ENCODE measurements around the gene AIDA. TPM values are rescaled to one million over a fixed set of nuclear protein-coding genes. Genes with fewer than 3 reads are reported as not detected.

Gene AIDA
- total and polyA plus RNA-seq, 2 experiments from 2014 or later, result 51.1 to 103 TPM

DNA sequence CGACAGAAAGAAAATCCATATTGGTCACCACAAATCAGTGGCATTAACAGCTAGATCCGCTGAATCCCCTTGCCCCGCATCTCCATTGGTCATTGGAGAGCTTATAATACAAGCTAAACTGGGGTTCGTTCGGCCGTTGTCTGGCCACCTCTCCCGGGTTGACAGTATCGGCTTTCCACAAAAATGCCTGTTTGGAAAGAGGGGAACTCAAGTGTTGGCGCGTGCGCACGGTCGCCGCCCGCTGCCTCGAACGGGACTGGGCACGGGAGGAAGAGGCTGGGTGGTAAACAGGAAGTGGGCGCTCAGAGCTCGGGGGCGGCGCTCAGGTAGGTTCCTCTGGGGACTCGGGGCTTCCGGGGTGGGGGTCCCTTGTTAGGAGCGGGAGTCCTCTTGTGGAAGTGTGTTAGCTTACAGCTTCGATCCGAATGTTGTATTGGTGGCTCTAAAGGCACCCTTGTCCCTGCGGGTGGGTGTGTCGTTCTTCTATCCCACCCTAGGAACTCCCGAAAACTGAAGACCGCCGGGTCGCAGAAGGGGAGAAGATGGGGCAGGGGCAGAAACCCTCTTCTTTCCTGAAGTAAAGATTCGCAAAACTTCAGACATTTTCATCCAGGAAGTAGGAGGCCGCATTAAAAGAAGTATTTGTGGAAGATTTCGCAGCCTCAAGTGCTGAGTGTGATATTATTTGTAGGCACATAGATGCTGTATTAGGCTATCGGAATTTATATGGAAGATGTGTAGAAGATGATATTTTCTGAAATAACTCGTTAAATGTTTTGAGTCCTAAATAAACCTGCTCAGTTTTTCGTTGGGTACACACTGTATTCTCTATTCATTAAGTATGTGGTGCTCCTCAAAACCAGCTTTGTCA is 1.0 kb upstream of the AIDA start:
- Mint-ChIP-seq H3K4me1 (peaks cover 18% of the 10 kb centered on the region), H3K4me3 (peak overlapping the region; percentile 93), H3K27me3 (ENCODE audit: insufficient read depth, low read depth, poor library complexity) (peaks cover 18% of the 10 kb centered on the region), H3K36me3 (ENCODE audit: low read depth) (peaks cover 8% of the 10 kb centered on the region), H3K9me3 (no peaks in the 10 kb centered on the region), H3K27ac (peak overlapping the region; percentile 99)
- 0 out of 2 replicates have a peak, but pooled peaks cover 8% of the 10 kb centered on the region for H3F3A ChIP-seq (replicated peaks; ENCODE audit: low read depth)
- peaks cover 45% of the 10 kb centered on the region for H3K79me2 ChIP-seq (replicated peaks; ENCODE audit: insufficient read depth)
- no peaks in the 10 kb centered on the region for H3K27me3 ChIP-seq (ENCODE audit: insufficient read depth)
- peak overlapping the region; percentile 98 for H3K27ac ChIP-seq (ENCODE audit: low read depth)
- H2AFZ ChIP-seq, result peak overlapping the region; percentile 100
- peaks cover 10% of the 10 kb centered on the region for H3K4me1 ChIP-seq (ENCODE audit: insufficient read depth)
- H3K9me2 ChIP-seq (ENCODE audit: insufficient read depth), result no peaks in the 10 kb centered on the region
- peak; percentile 84 for ATAC-seq
- H4K20me1 ChIP-seq (replicated peaks; ENCODE audit: insufficient read depth), result no peaks in the 10 kb centered on the region; the same call in 1 of the 2 replicates
- H3K4me3 ChIP-seq, result peak overlapping the region; percentile 99
- H3K36me3 ChIP-seq (ENCODE audit: insufficient read depth), result no peaks in the 10 kb centered on the region
- H3K4me2 ChIP-seq, result peak overlapping the region; percentile 96
- peak; percentile 97 for DNase-seq (ENCODE audit: low spot score)
- TF ChIP-seq, protein P1, sequence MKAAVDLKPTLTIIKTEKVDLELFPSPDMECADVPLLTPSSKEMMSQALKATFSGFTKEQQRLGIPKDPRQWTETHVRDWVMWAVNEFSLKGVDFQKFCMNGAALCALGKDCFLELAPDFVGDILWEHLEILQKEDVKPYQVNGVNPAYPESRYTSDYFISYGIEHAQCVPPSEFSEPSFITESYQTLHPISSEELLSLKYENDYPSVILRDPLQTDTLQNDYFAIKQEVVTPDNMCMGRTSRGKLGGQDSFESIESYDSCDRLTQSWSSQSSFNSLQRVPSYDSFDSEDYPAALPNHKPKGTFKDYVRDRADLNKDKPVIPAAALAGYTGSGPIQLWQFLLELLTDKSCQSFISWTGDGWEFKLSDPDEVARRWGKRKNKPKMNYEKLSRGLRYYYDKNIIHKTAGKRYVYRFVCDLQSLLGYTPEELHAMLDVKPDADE (IDR thresholded peaks at IDR 0.05), result peak; percentile 73
- peak; percentile 63; the same call in 1 of the 2 replicates for TF ChIP-seq NANOG (IDR thresholded peaks at IDR 0.05; ENCODE audit: borderline replicate concordance)
- no peak for TF ChIP-seq STAT1 (IDR thresholded peaks at IDR 0.05; ENCODE audit: unreplicated experiment)
- no peak for TF ChIP-seq ZNF331 (CRISPR knock-in tag; IDR thresholded peaks at IDR 0.05; ENCODE audit: low read depth)
- TF ChIP-seq EZH2phosphoT487 (IDR thresholded peaks at IDR 0.05; ENCODE audit: unreplicated experiment), result no peak
- TF ChIP-seq POLR2AphosphoS5 (IDR thresholded peaks at IDR 0.05; ENCODE audit: low read depth), result peak; percentile 71
- TF ChIP-seq, protein P2, sequence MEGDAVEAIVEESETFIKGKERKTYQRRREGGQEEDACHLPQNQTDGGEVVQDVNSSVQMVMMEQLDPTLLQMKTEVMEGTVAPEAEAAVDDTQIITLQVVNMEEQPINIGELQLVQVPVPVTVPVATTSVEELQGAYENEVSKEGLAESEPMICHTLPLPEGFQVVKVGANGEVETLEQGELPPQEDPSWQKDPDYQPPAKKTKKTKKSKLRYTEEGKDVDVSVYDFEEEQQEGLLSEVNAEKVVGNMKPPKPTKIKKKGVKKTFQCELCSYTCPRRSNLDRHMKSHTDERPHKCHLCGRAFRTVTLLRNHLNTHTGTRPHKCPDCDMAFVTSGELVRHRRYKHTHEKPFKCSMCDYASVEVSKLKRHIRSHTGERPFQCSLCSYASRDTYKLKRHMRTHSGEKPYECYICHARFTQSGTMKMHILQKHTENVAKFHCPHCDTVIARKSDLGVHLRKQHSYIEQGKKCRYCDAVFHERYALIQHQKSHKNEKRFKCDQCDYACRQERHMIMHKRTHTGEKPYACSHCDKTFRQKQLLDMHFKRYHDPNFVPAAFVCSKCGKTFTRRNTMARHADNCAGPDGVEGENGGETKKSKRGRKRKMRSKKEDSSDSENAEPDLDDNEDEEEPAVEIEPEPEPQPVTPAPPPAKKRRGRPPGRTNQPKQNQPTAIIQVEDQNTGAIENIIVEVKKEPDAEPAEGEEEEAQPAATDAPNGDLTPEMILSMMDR (conservative IDR thresholded peaks at IDR 0.05; ENCODE audit: low read depth in 2 of 2), result peak in 1 of 2 experiments; percentile 29; a peak in 2 of 4 replicates
- TF ChIP-seq ZNF114 (CRISPR knock-in tag; IDR thresholded peaks at IDR 0.05), result no peak
- TF ChIP-seq CREB1 (CRISPR knock-in tag; IDR thresholded peaks at IDR 0.05; ENCODE audit: low read depth), result no peak

DNA sequence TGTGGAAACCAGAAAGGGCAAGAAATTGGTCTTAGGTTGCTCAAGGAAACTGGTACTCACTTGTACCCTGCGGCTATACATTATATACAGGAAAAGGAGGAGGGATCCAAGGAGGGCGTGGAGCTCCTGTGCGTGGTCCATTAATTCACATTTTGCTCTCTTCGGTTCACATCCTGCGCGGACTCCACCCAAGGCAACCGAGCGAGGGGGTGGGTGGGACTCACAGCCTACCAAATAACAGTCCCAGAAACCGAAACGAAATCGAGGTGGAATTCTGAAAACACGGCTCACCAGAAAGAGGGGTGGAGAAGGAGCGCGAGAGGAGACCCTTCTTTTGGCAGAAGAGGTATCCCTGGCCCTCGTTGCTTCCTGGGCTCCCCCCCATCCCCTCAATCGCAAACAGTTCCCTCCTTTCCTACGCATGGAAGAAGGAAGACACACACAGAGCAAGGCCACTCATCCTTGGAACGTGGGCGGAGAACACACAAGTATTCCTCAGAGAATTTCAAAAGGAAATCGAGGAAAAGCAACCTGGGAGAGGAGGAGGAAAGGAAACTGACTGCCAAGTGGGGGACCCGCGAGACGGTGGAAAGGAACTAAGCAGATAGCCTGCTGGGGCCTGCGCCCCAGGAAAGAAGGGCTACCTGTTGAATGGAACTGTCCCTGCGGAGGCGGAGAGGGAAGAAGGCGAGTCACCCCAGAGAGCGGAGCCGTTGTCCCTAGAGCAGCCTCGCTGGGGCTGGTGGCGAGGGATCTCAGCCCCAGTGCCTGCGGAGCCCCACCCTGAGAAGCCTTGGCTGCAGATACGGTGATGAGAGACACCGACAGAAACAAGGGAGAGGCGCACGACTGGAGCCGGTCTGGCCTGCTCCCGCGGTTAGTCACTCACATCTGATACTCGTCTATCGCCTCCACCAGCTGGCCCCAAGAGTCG is 705 bp downstream of the AIDA start:
- Histone ChIP-seq H2AFZ (peak overlapping the region; percentile 93), H3K4me2 (peak overlapping the region; percentile 94), H4K20me1 (replicated peaks; ENCODE audit: insufficient read depth) (peaks cover 5% of the 10 kb centered on the region; the same call in 1 of the 2 replicates), H3K36me3 (ENCODE audit: insufficient read depth) (no peaks in the 10 kb centered on the region), H3K4me1 (ENCODE audit: insufficient read depth) (peaks cover 10% of the 10 kb centered on the region), H3K4me3 (peak overlapping the region; percentile 99), H3K27ac (ENCODE audit: low read depth) (peak overlapping the region; percentile 84), H3F3A (replicated peaks; ENCODE audit: low read depth) (0 out of 2 replicates have a peak, but pooled peaks cover 8% of the 10 kb centered on the region), H3K79me2 (replicated peaks; ENCODE audit: insufficient read depth) (peaks cover 62% of the 10 kb centered on the region), H3K9me2 (ENCODE audit: insufficient read depth) (no peaks in the 10 kb centered on the region), H3K27me3 (ENCODE audit: insufficient read depth) (no peaks in the 10 kb centered on the region)
- Mint-ChIP-seq H3K27me3 (ENCODE audit: insufficient read depth, low read depth, poor library complexity) (peaks cover 19% of the 10 kb centered on the region), H3K36me3 (ENCODE audit: low read depth) (peaks cover 17% of the 10 kb centered on the region), H3K4me1 (peaks cover 18% of the 10 kb centered on the region), H3K4me3 (peak overlapping the region; percentile 93), H3K9me3 (no peaks in the 10 kb centered on the region), H3K27ac (peak overlapping the region; percentile 82)
- TF ChIP-seq ZNF114 (CRISPR knock-in tag; IDR thresholded peaks at IDR 0.05) (no peak), POLR2AphosphoS5 (IDR thresholded peaks at IDR 0.05; ENCODE audit: low read depth) (0 out of 2 replicates have a peak, but pooled peaks have one; percentile 16), EZH2phosphoT487 (IDR thresholded peaks at IDR 0.05; ENCODE audit: unreplicated experiment) (no peak)
- TF ChIP-seq, protein P1 (IDR thresholded peaks at IDR 0.05), result no peak
- ATAC-seq (peak; percentile 54), DNase-seq (ENCODE audit: low spot score) (peak; percentile 59)

Measured in GM23338 (cell line).